ENCODE data around the gene TCF12.
"Not testable (repeated sequence)": the region's sequence is repeated elsewhere in the genome, so short reads cannot be mapped to it uniquely, and the experiment has no call there.

Gene TCF12

GRCh38 chr15:57158589-57158988 is 240.1 kb downstream of the TCF12 start:
- H3K9me3 ChIP-seq = no peaks in the 10 kb centered on the region
- intact Hi-C loops (cut with DNase I; ENCODE audit: low total_unique reads) = no loop called here
- H3K4me3 ChIP-seq = no peak overlapping the region
- no peaks in the 10 kb centered on the region for H3K27me3 ChIP-seq
- H3K36me3 ChIP-seq = no peaks in the 10 kb centered on the region
- no peak for TF ChIP-seq CTCF (IDR thresholded peaks at IDR 0.05)
- no peak overlapping the region for H3K27ac ChIP-seq
- H3K4me1 ChIP-seq = peaks cover 0 to 56% (median 19%) of the 10 kb centered on the region in 4 donors
- DNase-seq = no peak

- no peak for DNase-seq
- Histone ChIP-seq H3K36me3 (no peaks in the 10 kb centered on the region), H3K9me3 (no peaks in the 10 kb centered on the region), H3K4me3 (no peak overlapping the region), H3K4me1 (peaks cover 0 to 51% (median 19%) of the 10 kb centered on the region in 4 donors), H3K27ac (no peak overlapping the region), H3K27me3 (no peaks in the 10 kb centered on the region)
- intact Hi-C loops (cut with DNase I; ENCODE audit: low total_unique reads) = no loop called here
- TF ChIP-seq CTCF (IDR thresholded peaks at IDR 0.05) = no peak
These were observed 240.7 kb downstream of the TCF12 start for GRCh38 chr15:57158997-57159668.

GRCh38 chr15:57159767-57160166 is 241.3 kb downstream of the TCF12 start:
- Histone ChIP-seq H3K27ac (no peak overlapping the region), H3K27me3 (no peaks in the 10 kb centered on the region), H3K9me3 (no peaks in the 10 kb centered on the region), H3K36me3 (no peaks in the 10 kb centered on the region), H3K4me1 (peaks cover 0 to 46% (median 19%) of the 10 kb centered on the region in 4 donors), H3K4me3 (no peak overlapping the region)
- intact Hi-C loops (cut with DNase I; ENCODE audit: low total_unique reads) = no loop called here
- DNase-seq = no peak
- no peak for TF ChIP-seq CTCF (IDR thresholded peaks at IDR 0.05)

- no peak overlapping the region for H3K4me3 ChIP-seq
- peaks cover 0 to 34% (median 15%) of the 10 kb centered on the region in 4 donors for H3K4me1 ChIP-seq
- H3K36me3 ChIP-seq = no peaks in the 10 kb centered on the region
- DNase-seq = no peak
- no peaks in the 10 kb centered on the region for H3K9me3 ChIP-seq
- H3K27ac ChIP-seq = no peak overlapping the region
- intact Hi-C loops (cut with DNase I; ENCODE audit: low total_unique reads) = no loop called here
- no peaks in the 10 kb centered on the region for H3K27me3 ChIP-seq
- no peak for TF ChIP-seq CTCF (IDR thresholded peaks at IDR 0.05)
These were observed 242.5 kb downstream of the TCF12 start for GRCh38 chr15:57160823-57161560.

GRCh38 chr15:57164251-57164650 is 245.8 kb downstream of the TCF12 start:
- DNase-seq; H3K27ac ChIP-seq; H3K36me3 ChIP-seq; H3K4me1 ChIP-seq; H3K4me3 ChIP-seq; H3K9me3 ChIP-seq; intact Hi-C loops (cut with DNase I; ENCODE audit: low total_unique reads); H3K27me3 ChIP-seq: not testable (repeated sequence)

- no peaks in the 10 kb centered on the region for H3K9me3 ChIP-seq
- DNase-seq = no peak
- intact Hi-C loops (cut with DNase I; ENCODE audit: low total_unique reads) = no loop called here
- H3K36me3 ChIP-seq = peaks cover 0 to 10% (median 4%) of the 10 kb centered on the region in 3 donors
- H3K4me3 ChIP-seq = no peak overlapping the region
- no peaks in the 10 kb centered on the region for H3K4me1 ChIP-seq
- H3K27ac ChIP-seq = no peak overlapping the region
- no peak for TF ChIP-seq CTCF (IDR thresholded peaks at IDR 0.05)
- H3K27me3 ChIP-seq = no peaks in the 10 kb centered on the region
These were observed 247.5 kb downstream of the TCF12 start for GRCh38 chr15:57165992-57166391.
